Panc1 (cell line): Measurements from ENCODE around the gene MGAT5B. TPM values are rescaled to one million over a fixed set of nuclear protein-coding genes. Genes with fewer than 3 reads are reported as not detected.

Source experiments
- ATAC-seq: fragments of 200-7000 bp; cut with Tn5 transposase; 2 replicates; pipeline ENCODE4 v1.9.1; 2020; ENCODE audit warnings: mild to moderate bottlenecking, moderate library complexity
- BruUV-seq: library from RNA; stranded (reverse); fragments of 400-500 nt; replicated peaks from 2 replicates; lab custom pipeline; 2021; lab: Mats Ljungman, UMichigan
- CTCF ChIA-PET: fragments of 300-600 bp; sonication (Branson Sonifier 250); formaldehyde crosslinking; loops from one replicate; lab custom pipeline; 2022; ENCODE audit warnings: antibody characterized with exemption; lab: Charles Lee
- POLR2A ChIA-PET: fragments of 300-600 bp; sonication (Branson Sonifier 250); formaldehyde crosslinking; loops from one replicate; lab custom pipeline; 2022; ENCODE audit warnings: antibody characterized with exemption; lab: Charles Lee
- DNase-seq: peaks from one replicate; pipeline ENCODE4 v3.0.0-alpha.2; 2010; ENCODE audit warnings: low read depth, low spot score
- H3K27ac ChIP-seq: 2 replicates; pipeline ENCODE4 v1.5.1; 2011; ENCODE audit warnings: mild to moderate bottlenecking, low read length, inconsistent platforms
- H3K27me3 ChIP-seq: fragments of 200-500 bp; sonication (Bioruptor generic); 2 replicates; pipeline ENCODE4 v1.6.0; 2014; ENCODE audit warnings: low read length, inconsistent platforms; ENCODE audit not compliant: control insufficient read depth, insufficient read depth
- H3K36me3 ChIP-seq: fragments of 200-500 bp; sonication (Bioruptor generic); 2 replicates; pipeline ENCODE4 v1.5.1; 2014; ENCODE audit warnings: inconsistent platforms, mild to moderate bottlenecking, low read length, moderate library complexity; ENCODE audit not compliant: control insufficient read depth, insufficient read depth
- H3K4me1 ChIP-seq: 2 replicates; pipeline ENCODE4 v1.5.1; 2011; ENCODE audit warnings: inconsistent platforms, mild to moderate bottlenecking, low read length, moderate library complexity; ENCODE audit not compliant: control insufficient read depth, insufficient read depth
- H3K4me3 ChIP-seq, 2 experiments: 2 replicates each; pipeline ENCODE4 v1.5.1; 2011 to 2012; ENCODE audit warnings: low read depth in 2 of 2, low read length in 2 of 2, mild to moderate bottlenecking in 2 of 2, inconsistent platforms in 1 of 2, moderate library complexity in 1 of 2
- H3K9me3 ChIP-seq: fragments of 200-500 bp; sonication (Bioruptor generic); 2 replicates; pipeline ENCODE4 v1.5.1; 2014; ENCODE audit warnings: low read depth, mild to moderate bottlenecking, inconsistent platforms, low read length, moderate library complexity; ENCODE audit not compliant: control insufficient read depth, insufficient read depth
- CTCF ChIP-seq: fragments of 450-650 bp; IDR thresholded peaks from 2 replicates; pipeline ENCODE4 v1.5.1; 2017; ENCODE audit warnings: mild to moderate bottlenecking
- POLR2AphosphoS5 ChIP-seq: IDR thresholded peaks from 2 replicates; pipeline ENCODE4 v1.6.1; 2012; ENCODE audit warnings: mild to moderate bottlenecking, low read depth, low read length, moderate library complexity
- REST ChIP-seq, 2 experiments: IDR thresholded peaks; 2 replicates each; pipeline ENCODE4 v1.6.1; 2011 to 2012; ENCODE audit warnings: low read depth in 2 of 2, control low read depth in 1 of 2, low read length in 1 of 2, mild to moderate bottlenecking in 1 of 2, moderate library complexity in 1 of 2; ENCODE audit not compliant: insufficient read depth in 1 of 2
- SIN3A ChIP-seq: IDR thresholded peaks from 2 replicates; pipeline ENCODE4 v1.6.1; 2012; ENCODE audit warnings: low read depth, mild to moderate bottlenecking, low read length, moderate library complexity, borderline replicate concordance; ENCODE audit not compliant: insufficient read depth
- TCF7L2 ChIP-seq: IDR thresholded peaks from 2 replicates; pipeline ENCODE4 v1.6.1; 2011; ENCODE audit warnings: mild to moderate bottlenecking, low read depth, low read length, inconsistent platforms
- in situ Hi-C: cut with HindIII; loops from 2 replicates; pipeline ENCODE4 v1.10.0; 2016; ENCODE audit warnings: low sequenced_read_pairs, low pct_unique_long_range_greater_than_20kb
- intact Hi-C: fragments of 100-400 bp; cut with micrococcal nuclease; formaldehyde crosslinking; loops from one replicate; pipeline ENCODE4 v1.10.0; 2022; ENCODE audit not compliant: unreplicated experiment
- total RNA-seq: library from RNA; stranded (reverse); gene quantifications from one replicate; pipeline ENCODE4 v1.2.1, GENCODE V29; 2021; ENCODE audit not compliant: unreplicated experiment

Gene MGAT5B
- total RNA-seq, 1 experiment from 2014 or later: 34.9 TPM

- CTCF ChIA-PET: no interaction called here
- no TSS peak for BruUV-seq
These were observed 31.2 kb downstream of the MGAT5B start for GRCh38 chr17:76899414-76899813.

GRCh38 chr17:76900723-76901122 lies 32.5 kb downstream of the MGAT5B start:
- ATAC-seq: no peak
- in situ Hi-C loops: no loop called here
- intact Hi-C loops: no loop called here
- Histone ChIP-seq H3K4me1 (peaks cover 4% of the 10 kb centered on the region; the same call in 1 of the 2 replicates), H3K4me3 (no peak overlapping the region), H3K27me3 (no peaks in the 10 kb centered on the region), H3K9me3 (no peaks in the 10 kb centered on the region), H3K27ac (no peak overlapping the region), H3K36me3 (no peaks in the 10 kb centered on the region)
- CTCF ChIA-PET: no interaction called here
- TF ChIP-seq SIN3A (no peak), POLR2AphosphoS5 (no peak), TCF7L2 (no peak), CTCF (no peak)
- DNase-seq: no peak
- POLR2A ChIA-PET: interaction anchor here (0.5 kb wide), 1 partner anchor 203 kb away, joined by 10 read pairs; no protein-coding TSS in a partner anchor
- no TSS peak for BruUV-seq

More at GRCh38 chr17:76899414-76899813, 31.2 kb downstream of the MGAT5B start:
- no peak for DNase-seq
- in situ Hi-C loops: no loop called here
- POLR2A ChIA-PET: interaction anchor here (0.6 to 0.8 kb wide), 2 partner anchors 27 to 70 kb away, joined by 4 read pairs; no protein-coding TSS in a partner anchor
- no peak overlapping the region for H3K27ac ChIP-seq
- ATAC-seq: no peak
- intact Hi-C loops: no loop called here
- H3K27me3 ChIP-seq: no peaks in the 10 kb centered on the region
- H3K36me3 ChIP-seq: no peaks in the 10 kb centered on the region
- TF ChIP-seq REST (IDR thresholded peaks at IDR 0.05; ENCODE audit: insufficient read depth in 1 of 2, low read depth in 2 of 2, low read length in 1 of 2): peak; percentile 24 to 53; a peak in 1 of 4 replicates
- no peak for TF ChIP-seq POLR2AphosphoS5
- peaks cover 9% of the 10 kb centered on the region for H3K9me3 ChIP-seq
- peaks cover 4% of the 10 kb centered on the region; the same call in 1 of the 2 replicates for H3K4me1 ChIP-seq
- no peak overlapping the region for H3K4me3 ChIP-seq

- ATAC-seq (no peak), DNase-seq (no peak)
- Histone ChIP-seq H3K36me3 (no peaks in the 10 kb centered on the region), H3K4me1 (peaks cover 4% of the 10 kb centered on the region; the same call in 1 of the 2 replicates), H3K4me3 (no peak overlapping the region), H3K27ac (no peak overlapping the region), H3K9me3 (no peaks in the 10 kb centered on the region), H3K27me3 (no peaks in the 10 kb centered on the region)
- TF ChIP-seq TCF7L2: no peak
- no peak for TF ChIP-seq SIN3A
- no peak for TF ChIP-seq REST (IDR thresholded peaks at IDR 0.05; ENCODE audit: insufficient read depth in 1 of 2, low read depth in 2 of 2, low read length in 1 of 2)
- no peak for TF ChIP-seq CTCF
- no peak for TF ChIP-seq POLR2AphosphoS5
- intact Hi-C loops: no loop called here
- ChIA-PET POLR2A (interaction anchor here (0.6 kb wide), 1 partner anchor 209 kb away, joined by 3 read pairs; no protein-coding TSS in a partner anchor), CTCF (no interaction called here)
- BruUV-seq: no TSS peak
- in situ Hi-C loops: no loop called here
These were observed 33.5 kb downstream of the MGAT5B start for GRCh38 chr17:76901542-76902197.
